Cerebellar cortex (tissue), 1 donor: ENCODE results near the gene EIF4E1B.

Experiments
- DNase-seq: peaks from one replicate; pipeline ENCODE4 v3.0.0-alpha.2; 2015; ENCODE audit warnings: low spot score

The EIF4E1B gene

DNA sequence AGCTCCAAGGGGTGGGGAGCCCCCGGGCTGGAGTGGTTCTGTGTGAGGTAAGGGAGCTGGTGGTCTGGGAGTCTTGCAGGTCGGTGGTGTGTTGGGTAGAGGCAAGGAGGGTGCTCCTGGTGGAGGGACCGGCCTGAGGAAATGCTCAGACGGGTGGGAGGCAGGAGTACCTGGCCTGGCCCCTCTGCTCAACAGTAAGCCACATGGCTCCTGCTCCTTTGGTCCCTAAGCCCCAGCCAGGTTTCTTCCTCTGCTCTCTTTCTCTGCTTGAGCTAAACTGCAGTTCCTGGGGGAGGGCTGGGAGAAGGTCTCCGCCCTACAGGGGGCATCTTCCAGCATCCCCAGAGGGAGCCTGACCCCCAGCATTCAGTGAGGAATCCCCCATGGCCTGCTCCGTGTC, 34.0 kb downstream of the EIF4E1B start:
- no peak for DNase-seq

DNA sequence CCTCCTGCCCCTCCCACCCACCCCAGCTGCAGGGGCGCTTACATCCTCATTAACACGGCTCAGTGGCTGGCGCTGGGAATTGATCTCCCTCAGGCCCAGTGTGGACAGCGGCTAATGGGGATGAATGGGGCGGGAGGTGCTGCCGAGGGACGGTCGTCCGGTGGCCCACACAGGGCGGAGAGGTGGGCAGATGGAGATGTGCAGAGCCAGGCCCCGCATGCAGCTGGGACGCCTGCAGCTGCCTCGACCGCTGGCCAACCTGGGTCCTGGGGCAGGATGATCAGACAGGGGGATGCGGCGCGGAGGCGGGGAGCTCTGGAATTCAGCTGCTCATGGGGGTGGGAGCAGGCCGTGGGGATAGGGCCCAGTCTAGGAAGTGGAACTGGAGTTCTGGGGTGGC, 34.4 kb downstream of the EIF4E1B start:
- no peak for DNase-seq

DNA sequence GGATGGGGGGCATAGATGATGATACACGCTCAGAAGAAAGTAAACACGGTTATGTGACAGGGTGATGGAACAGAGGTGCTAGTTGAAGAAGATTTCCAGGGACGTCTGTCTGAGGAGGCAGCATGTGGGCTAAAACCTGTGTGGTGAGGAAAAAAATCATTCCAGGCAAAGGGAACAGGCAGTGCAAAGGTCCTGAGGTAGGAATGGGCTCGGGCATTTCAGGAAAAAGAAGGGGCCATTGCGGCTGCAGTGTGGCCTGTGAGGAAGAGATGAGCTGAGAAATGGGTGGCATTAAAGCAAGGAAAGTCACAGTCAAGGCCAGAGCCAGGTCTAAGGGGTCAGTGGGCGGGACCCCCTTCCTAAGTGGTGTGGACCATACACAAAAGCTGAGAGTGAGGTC, 35.0 kb downstream of the EIF4E1B start:
- no peak for DNase-seq

DNA sequence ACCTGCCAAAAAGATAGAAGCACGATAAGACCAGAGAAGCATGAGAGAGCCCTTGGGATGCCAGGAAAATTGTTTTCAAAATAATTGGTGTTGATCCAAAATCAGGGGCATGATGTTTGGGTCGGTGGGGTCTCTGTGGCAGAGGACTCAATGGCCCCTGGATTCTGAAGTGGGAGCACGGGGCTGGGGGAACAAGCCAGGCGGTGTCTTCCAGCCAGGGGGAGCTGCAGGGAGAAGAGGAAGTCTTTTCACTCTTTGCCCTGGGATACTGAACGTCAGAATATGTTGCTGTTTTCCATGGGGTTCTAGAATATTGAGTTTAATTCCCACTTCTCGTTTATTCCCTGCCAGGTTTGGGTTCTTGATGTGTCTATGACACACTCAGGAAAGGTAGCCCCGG, 37.2 kb downstream of the EIF4E1B start:
- no peak for DNase-seq

DNA sequence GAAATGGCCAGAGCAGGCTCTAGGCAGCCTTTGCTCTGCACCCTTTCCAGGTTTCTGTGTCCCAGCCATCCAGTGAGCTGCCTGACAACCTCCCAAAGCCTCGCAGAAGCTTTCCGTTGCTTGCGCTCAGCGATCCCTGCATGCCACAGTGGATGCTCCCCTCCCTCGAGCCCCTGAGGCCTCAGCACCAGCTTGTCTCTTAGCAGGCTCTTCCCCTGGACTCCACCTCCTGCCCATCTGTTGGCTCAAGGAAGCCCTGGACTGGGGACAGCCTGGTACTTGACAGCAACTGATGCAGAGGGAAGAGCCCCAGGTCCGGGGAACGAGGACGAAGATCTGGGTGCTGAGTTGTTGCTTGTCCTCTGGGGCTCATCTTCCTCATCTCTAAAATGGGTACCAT, 40.0 kb downstream of the EIF4E1B start:
- peak; percentile 72 for DNase-seq

DNA sequence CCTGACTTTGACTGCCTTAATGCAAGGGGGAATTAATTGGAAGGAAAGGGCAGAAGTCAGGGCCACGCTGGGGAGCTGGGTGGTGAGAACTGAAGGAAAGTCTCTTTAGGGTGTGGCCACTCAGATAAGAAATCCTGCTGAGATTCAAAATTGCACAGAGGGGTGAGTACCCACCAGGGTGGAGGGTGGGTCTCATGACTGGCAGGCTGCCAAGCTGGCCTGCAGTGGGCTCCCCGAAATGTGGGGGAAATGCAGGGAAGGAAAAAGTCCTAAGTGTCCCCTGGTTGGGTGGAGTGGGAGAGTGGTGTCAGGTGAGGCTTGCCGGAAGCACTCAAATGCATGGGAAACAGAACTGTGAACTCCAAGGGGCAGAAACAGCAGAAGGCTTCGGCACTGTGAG, 40.9 kb downstream of the EIF4E1B start:
- no peak for DNase-seq

DNA sequence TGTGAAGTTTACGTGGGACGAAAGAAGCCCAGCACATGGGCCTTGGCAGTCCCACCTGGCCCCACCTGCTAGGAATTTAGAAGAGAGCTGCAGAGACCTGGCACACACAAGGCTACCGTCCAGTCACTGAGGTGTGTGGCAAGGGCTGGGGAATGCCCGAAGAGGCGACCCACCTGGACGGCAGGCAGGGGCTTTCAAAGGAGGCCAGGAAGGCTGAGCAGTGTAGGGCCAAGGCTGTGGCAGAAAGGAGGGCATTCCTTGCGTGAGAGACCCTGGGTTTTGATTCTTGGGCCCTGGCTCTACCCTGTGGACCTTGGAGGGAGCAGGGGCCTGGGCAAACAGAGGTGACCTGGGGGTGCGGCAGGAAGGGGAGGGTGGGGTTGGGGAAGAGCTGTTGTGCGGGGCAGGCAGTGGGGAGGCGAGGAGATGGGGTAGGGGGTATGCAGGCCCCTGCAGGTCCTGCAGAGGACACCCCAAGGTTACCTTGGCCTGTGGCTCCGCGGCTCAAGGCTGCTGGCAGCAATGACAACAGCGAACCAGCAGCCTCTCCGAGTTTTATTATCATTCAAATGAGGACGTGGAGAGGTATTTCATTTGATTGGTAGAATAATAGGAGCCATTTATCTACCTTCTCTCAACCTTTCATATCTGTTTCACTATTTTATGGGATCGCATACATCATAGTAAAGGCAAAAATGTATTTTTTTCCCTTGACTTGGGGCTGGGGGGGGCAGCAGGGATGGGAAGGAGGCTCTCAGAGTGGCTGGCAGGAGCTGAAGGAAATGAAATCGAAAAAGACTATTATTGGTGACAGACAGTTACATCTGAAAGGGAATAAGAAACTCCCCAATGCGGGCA, 41.6 kb downstream of the EIF4E1B start:
- no peak for DNase-seq

DNA sequence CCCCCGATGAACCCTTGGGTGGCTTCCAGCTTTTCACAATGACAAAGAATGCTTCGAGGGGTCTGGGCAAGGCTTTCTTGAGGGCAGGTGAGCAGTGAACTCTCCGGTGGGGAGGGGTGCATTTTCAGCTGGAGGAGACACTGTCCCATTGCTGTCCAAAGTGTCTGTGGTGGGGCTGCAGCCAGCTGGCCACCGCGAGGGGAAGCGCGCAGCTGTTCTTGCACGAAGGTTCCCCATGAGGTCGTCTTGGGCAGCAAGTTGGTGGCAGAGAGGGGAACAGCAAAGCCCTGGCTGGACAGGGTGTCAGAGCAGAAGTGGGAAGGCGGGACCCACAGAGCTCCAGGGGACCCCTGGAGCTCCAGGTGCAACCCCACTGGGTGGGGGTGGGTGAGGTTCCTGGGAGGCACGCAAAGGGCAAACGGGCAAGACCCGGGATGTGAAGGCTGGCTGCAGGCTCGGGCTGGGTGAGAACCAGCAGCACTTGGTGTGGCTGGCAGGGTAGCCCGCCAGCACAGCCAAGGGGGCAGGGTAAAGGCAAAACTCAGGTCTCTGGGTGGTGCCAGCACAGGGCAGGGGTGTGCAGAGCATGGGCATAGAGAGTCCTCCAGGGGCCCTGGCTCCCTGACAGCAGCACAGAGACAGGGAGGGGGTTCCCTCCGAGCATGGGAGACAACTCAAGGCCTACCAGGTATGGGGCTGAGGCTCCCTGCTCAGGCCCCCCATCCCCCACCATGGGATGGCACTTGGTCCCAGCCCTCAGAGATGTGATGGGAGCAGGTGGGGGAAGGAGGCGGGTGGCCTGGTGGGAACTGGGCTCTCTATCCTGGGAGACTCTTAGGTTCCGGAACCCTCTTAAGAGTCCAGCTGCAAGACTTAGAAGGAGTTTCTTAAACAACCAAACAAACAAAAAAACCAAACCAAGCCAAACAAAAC, 43.4 kb downstream of the EIF4E1B start:
- DNase-seq = no peak

DNA sequence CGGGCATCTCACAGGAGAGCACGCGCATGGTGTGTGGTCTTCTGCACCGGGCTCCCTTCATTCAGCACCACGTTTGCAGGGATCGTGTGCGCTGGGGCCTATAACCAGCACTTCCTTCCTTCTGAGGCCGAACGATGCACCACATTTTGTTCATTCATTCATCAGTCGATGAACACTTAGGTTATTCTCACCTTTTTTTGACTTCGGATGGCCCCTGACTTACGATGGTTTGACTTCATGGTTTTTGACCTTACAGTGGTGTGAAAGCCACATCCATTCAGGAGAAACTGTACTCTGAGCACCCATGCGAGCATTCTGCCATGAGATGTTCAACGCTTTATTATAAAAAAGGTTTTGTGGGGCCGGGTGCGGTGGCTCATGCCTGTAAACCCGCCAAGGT, 44.3 kb downstream of the EIF4E1B start:
- DNase-seq = no peak

DNA sequence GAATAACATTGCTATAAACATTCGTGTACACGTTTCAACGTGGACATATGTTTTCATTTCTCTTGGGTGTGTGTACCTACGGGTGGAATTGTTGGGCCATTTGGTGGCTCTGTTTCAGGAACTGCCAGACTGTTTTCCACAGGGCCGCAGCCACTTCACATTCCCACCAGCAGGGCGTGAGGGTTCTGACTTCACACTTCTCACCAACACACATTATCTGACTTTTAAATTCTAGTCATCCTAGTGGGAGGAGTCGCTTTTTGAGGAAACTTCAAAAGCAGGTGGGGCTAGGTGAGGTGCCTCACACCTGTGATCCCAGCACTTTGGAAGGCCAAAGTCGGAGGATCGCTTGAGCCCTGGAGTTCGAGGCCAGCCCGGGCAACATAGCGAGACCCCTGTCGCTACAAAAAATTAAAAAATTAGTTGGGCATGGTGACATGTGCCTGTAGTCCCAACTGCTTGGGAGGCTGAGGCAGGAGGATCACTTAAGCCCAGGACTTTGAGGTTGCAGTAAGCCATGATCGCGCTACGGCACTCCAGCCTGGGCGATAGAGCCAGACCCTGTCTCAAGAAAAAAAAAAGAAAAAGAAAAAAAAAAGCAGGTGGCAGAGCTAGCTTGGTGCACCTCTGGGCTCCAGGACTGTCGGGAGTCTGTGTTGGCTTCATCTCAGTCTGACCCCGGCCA, 45.3 kb downstream of the EIF4E1B start:
- peak; percentile 74 for DNase-seq

DNA sequence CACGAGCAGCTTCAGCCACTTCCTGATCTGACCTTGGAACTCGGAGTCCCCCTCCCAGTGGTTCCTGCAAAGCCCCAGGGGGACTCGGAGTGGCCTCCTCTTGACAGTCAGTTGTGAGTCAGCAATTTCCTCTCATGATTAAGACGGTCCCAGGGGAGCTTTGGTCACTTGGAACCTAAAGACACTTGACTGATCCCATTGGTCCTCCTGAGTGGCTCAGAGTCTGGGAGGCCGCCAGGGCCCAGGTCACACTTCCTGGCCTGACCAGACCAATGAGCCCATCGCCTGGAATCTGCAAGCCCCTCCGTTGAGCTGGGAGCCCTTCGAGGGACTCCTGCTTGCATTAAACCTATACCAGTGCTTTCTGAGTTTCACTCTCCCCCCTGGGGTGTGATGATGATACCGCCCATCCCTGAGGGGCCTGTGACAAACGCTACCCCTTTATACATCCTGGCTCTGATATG, 45.9 kb downstream of the EIF4E1B start:
- no peak for DNase-seq

DNA sequence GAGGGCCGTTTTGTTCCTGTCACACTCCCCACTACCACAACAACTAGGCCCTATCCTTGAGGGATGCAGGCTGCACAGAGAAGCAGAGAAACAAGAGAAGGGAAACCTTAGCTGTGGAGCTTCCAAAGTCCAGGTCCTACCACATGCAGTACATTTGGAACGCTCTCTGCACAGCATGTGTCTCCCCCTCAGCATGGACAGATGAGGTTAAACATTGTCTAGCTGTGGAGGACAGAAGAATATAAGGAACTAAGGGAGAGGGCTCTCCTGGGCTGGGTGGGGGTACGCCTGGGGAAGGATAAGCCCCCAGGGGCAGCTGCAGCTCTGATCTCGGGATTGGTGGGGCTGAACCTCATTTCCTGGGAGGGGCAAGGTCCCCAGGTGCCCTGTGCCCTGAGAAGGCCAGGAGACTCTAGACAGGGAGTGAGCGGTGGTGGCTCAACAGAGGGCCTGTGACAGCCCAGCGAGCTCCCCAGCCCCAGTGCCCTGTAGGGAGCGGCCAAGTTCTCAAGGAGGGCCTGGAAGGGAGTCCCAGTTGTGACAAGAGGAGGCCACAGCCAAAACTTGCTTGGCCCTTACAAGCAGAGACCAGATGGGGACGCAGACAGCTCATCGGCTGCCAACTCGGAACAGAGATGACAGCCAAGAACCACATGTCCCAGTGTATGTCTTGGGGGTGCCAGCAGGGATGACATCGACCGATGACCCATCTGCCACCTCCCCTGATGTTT, 46.9 kb downstream of the EIF4E1B start:
- peak; percentile 92 for DNase-seq

DNA sequence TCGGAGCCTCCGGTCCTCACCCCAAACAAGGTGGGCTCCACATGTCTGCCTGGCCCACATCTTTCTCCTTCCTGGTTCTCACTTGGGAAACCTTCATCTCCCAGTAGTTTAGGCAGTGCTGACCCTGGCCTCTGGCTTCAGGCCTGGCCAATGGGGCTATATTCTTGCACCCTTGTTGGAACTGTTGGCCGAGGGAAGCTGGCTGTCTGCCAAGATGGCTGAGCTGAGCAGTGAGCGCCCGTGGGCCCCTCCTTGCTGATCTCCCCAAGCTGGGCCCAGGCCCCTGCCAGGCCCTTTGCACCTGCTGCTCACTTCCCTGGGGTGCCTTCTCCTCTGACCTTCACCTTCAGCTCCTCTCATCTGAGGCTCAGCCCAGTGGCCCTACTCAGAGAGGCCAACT, 48.1 kb downstream of the EIF4E1B start:
- DNase-seq = no peak

DNA sequence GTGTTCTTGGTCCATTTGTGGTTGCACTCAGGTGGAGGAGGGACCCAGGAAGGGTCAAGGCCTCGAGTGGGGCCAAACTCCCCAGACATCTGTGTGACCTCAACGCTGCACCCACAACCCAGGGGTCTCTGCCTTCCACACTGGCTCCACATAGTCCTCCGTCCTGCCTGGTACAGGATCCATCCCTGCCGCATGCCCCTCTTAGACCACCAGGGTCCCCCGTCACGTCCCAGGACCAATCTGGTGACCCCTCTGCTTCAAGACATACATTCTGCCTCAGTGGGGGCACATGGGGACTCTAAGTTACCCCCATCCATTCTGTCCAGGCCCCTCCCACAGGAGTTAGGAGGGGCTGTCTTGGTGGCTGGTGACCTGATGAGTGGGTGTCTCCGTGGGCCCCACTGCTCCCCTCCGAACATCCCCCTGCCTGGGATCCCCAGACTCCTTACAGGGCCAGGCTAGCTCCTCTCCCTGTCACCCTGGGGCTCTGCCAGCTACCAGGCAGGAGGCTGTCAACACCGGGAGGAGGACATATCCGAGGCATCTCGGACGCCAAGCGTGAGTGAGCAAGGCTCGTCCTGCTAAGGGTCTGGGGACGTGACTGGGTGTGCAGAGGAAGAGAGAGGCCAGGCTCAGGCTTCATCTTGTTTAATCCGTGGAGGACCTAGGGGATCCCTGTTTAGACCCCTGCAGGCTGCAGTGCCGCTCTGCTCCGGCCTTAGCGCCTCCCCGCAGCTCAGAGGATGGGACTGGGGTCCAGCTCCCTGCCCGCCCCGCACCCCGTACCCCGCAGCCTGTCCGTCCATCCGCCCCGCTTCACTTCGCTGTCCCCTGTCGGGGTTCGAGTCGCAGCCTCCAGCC, 49.1 kb downstream of the EIF4E1B start:
- DNase-seq = peak; percentile 40

DNA sequence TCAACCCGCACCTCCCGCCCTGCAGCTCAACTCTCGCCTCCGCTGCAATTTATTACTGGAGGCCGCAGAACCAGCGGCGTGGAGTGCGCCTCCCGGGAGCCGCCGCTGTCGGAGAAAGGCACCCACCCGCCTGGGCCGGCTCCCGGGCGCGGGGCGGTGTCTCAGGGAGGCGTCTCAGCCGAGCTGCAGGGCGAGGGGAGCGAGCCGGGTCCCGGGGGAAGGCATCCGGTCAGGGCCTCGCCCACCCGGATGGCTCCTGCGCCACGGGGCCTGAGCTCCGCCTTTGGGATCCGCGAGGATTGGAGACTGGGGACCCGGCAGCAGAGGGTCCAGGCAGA, 49.7 kb downstream of the EIF4E1B start:
- DNase-seq = no peak

DNA sequence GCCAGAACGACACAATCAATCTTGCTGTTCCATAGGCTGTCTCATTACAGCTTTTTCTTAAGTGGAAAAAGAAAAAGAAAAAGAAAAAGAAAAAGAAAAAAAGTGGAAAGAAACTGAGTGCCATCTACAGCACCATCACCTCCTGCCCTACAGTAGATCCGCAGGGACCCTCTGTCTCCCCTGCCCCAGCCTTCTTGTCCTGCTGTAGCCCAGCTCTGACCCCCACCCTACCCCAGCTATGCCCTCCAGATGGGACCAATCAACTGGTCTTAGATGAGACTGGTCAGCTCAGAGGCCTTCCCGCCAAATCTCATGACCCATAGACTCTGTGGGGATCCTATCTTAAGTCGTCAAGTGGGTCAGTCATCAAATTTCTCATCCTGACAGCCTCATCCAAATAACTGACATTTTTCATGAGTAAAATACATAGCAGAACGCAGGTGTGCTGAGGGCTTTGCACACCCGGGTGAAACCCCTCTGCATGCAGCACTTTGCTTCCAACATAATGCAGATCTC, 51.6 kb downstream of the EIF4E1B start:
- DNase-seq = no peak

DNA sequence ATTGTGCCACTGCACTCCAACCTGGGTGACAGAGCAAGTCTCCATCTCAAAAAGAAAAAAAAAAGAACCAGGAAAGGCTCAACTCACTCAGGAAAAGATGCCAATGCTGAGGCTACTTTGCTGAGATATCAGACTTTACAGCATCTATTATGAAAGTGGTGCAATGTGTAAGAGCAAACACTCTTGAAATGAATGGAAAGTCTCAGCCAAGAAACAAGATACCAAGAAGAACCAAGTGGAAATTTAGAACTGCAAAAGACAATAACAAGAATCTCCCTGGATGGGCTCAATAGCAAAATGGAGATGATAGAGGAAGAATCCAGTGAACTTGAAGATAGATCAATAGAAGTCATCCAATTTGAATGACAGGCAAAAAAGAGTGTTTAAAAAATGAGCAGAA, 54.5 kb downstream of the EIF4E1B start:
- no peak for DNase-seq

DNA sequence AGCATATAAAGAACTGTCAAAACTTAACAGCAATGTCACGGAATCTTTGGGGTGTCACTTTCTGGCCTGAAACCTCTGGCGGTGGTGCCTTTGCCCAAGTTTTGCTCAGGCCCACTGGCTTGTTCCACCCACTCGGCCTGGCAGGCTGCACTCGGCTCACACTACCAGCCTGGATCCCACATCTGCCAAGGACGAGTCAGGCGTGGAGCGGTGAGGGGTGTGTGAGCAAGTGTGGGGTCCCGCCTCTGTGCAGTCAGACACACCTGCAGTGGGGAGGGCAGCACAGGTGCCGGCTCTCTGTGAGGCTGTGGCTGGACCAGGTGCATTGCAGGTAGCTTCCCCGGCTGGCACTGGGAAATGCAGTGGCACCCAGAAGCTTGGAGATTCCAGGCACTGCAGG, 56.8 kb downstream of the EIF4E1B start:
- DNase-seq = no peak

DNA sequence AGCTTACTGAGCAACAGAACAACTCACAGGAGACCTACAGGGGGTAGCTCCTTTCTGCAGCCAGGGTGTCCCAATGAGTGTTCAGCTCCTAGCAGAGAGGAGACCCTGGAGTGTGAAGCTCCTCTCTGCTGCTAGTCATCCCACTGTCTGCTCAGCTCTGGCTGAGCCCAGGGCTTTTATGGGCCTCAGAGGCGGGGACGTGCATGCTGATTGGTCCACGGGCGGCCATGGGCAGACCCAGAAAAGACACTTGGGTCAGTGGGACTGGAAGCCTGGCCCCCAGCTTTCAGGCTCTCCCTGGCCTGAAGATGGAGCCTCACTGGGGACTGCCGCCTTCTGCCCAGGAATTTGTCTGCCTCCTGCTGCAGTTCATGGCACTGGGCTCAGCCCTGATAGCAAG, 57.4 kb downstream of the EIF4E1B start:
- DNase-seq = no peak

DNA sequence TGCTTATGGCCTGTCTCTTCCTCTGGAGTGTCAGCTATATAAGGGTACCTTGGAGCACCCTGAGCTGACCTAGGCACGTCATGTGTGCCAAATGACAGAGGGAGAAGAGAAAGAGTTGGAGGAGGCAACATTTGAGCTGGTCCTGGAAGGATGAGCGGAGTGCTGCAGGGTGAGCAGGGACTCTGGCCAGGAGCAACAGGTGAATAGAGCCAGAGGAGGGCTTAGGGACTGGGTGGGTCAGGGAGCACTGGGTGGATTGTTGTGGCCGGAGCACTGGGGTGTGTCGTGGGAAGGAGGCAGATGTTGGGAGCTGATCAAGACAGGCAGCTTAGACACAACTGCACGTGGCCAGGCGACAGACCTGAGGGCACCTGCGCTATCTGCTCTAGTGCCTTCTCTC, 60.4 kb downstream of the EIF4E1B start:
- no peak for DNase-seq

DNA sequence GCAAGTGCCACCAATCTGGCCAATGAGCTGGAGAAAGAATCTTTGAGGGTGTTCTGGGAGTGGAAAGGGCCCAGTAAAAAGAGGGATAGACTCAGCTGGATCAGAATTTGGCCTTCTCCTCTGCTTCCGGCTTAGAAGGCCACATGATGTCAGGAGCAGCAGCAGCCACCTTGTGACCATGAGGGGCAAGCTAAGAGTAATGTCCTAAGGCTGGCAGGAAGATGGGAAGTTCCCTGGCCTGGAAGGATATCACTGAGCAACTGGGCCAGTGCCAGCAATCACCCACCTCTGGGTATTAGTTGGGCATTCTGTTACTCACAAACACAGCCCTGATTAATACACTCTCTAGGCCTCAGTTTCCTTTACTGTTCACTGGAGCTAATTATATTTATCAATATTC, 61.0 kb downstream of the EIF4E1B start:
- no peak for DNase-seq
